Measurements from ENCODE around the gene HAGHL. TPM values are rescaled to one million over a fixed set of nuclear protein-coding genes. Genes with fewer than 3 reads are reported as not detected.
A peak's percentile ranks its signal among the peaks of the same experiment; 100 is the strongest.

Gene HAGHL
- total and polyA plus RNA-seq, 2 of the 8 experiments (the other 6 are each of a cell fraction or from before 2014, with no cell fraction given), result 26.6 to 26.9 TPM

- TF ChIP-seq SUZ12 (IDR thresholded peaks at IDR 0.05; ENCODE audit: low read length) (0 out of 2 replicates have a peak, but pooled peaks have one; percentile 43), MAX (IDR thresholded peaks at IDR 0.05) (peak; percentile 30; the same call in 1 of the 2 replicates), POU5F1 (IDR thresholded peaks at IDR 0.05; ENCODE audit: low read depth, low read length) (no peak), GTF2F1 (IDR thresholded peaks at IDR 0.05; ENCODE audit: borderline replicate concordance, low read depth, low read length) (no peak)
- TF ChIP-seq, protein P1, sequence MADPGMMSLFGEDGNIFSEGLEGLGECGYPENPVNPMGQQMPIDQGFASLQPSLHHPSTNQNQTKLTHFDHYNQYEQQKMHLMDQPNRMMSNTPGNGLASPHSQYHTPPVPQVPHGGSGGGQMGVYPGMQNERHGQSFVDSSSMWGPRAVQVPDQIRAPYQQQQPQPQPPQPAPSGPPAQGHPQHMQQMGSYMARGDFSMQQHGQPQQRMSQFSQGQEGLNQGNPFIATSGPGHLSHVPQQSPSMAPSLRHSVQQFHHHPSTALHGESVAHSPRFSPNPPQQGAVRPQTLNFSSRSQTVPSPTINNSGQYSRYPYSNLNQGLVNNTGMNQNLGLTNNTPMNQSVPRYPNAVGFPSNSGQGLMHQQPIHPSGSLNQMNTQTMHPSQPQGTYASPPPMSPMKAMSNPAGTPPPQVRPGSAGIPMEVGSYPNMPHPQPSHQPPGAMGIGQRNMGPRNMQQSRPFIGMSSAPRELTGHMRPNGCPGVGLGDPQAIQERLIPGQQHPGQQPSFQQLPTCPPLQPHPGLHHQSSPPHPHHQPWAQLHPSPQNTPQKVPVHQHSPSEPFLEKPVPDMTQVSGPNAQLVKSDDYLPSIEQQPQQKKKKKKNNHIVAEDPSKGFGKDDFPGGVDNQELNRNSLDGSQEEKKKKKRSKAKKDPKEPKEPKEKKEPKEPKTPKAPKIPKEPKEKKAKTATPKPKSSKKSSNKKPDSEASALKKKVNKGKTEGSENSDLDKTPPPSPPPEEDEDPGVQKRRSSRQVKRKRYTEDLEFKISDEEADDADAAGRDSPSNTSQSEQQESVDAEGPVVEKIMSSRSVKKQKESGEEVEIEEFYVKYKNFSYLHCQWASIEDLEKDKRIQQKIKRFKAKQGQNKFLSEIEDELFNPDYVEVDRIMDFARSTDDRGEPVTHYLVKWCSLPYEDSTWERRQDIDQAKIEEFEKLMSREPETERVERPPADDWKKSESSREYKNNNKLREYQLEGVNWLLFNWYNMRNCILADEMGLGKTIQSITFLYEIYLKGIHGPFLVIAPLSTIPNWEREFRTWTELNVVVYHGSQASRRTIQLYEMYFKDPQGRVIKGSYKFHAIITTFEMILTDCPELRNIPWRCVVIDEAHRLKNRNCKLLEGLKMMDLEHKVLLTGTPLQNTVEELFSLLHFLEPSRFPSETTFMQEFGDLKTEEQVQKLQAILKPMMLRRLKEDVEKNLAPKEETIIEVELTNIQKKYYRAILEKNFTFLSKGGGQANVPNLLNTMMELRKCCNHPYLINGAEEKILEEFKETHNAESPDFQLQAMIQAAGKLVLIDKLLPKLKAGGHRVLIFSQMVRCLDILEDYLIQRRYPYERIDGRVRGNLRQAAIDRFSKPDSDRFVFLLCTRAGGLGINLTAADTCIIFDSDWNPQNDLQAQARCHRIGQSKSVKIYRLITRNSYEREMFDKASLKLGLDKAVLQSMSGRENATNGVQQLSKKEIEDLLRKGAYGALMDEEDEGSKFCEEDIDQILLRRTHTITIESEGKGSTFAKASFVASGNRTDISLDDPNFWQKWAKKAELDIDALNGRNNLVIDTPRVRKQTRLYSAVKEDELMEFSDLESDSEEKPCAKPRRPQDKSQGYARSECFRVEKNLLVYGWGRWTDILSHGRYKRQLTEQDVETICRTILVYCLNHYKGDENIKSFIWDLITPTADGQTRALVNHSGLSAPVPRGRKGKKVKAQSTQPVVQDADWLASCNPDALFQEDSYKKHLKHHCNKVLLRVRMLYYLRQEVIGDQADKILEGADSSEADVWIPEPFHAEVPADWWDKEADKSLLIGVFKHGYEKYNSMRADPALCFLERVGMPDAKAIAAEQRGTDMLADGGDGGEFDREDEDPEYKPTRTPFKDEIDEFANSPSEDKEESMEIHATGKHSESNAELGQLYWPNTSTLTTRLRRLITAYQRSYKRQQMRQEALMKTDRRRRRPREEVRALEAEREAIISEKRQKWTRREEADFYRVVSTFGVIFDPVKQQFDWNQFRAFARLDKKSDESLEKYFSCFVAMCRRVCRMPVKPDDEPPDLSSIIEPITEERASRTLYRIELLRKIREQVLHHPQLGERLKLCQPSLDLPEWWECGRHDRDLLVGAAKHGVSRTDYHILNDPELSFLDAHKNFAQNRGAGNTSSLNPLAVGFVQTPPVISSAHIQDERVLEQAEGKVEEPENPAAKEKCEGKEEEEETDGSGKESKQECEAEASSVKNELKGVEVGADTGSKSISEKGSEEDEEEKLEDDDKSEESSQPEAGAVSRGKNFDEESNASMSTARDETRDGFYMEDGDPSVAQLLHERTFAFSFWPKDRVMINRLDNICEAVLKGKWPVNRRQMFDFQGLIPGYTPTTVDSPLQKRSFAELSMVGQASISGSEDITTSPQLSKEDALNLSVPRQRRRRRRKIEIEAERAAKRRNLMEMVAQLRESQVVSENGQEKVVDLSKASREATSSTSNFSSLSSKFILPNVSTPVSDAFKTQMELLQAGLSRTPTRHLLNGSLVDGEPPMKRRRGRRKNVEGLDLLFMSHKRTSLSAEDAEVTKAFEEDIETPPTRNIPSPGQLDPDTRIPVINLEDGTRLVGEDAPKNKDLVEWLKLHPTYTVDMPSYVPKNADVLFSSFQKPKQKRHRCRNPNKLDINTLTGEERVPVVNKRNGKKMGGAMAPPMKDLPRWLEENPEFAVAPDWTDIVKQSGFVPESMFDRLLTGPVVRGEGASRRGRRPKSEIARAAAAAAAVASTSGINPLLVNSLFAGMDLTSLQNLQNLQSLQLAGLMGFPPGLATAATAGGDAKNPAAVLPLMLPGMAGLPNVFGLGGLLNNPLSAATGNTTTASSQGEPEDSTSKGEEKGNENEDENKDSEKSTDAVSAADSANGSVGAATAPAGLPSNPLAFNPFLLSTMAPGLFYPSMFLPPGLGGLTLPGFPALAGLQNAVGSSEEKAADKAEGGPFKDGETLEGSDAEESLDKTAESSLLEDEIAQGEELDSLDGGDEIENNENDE (IDR thresholded peaks at IDR 0.05; ENCODE audit: insufficient replicate concordance, low read length), result no peak
Observed at GRCh38 chr16:715477-716199, 11.3 kb upstream of the HAGHL start (continued).

Data from H1 (cell line).